Spleen (tissue), 7 donors: ENCODE data around the gene DDX28.

ENCODE experiments used
- CTCF ChIP-seq, 11 experiments: fragments of 200-600 bp in 7 of 11; fragments of 450-650 bp in 4 of 11; sonication (generic) in 4 of 11; IDR thresholded peaks in 8 of 11; conservative IDR thresholded peaks in 3 of 11; 1 replicate in 7 of 11; 2 replicates in 4 of 11; pipeline versions ENCODE4 v1.4.0 to v1.8.0; 2016 to 2021; ENCODE audit warnings: antibody characterized with exemption in 11 of 11, inconsistent platforms in 4 of 11, mild to moderate bottlenecking in 1 of 11
- POLR2A ChIP-seq, 3 donors: fragments of 450-650 bp; IDR thresholded peaks; one replicate each; pipeline ENCODE4 v1.5.1; 2017; ENCODE audit warnings: antibody characterized with exemption in 3 of 3, mild to moderate bottlenecking in 1 of 3
- donor health status: DM: no; HTN: no; CAD: no; lungs with moderate emphysema.
- donor health status: DM: no; HTN: no; CAD: no.
- donor health status: DM: no; HTN: no; CAD: no.

- TF ChIP-seq POLR2A (IDR thresholded peaks at IDR 0.05) (no peak), CTCF (IDR thresholded peaks at IDR 0.05 in 8 of 11, conservative IDR thresholded peaks at IDR 0.05 in 3 of 11) (peak; percentile 99 to 100 (median 99))
Measured at GRCh38 chr16:67993207-67994039, 29.6 kb downstream of the DDX28 start.
